HCT116 (cell line): ENCODE measurements around the gene RPAIN. TPM values are rescaled to one million over a fixed set of nuclear protein-coding genes. Genes with fewer than 3 reads are reported as not detected.

Experiments
- ATAC-seq: fragments of 200-7000 bp; cut with Tn5 transposase; 2 replicates; pipeline ENCODE4 v1.9.1; 2020; ENCODE audit warnings: mild to moderate bottlenecking, moderate library complexity
- BruUV-seq: library from RNA; stranded (reverse); fragments of 400-500 nt; replicated peaks from 2 replicates; lab custom pipeline; 2021; lab: Mats Ljungman, UMichigan
- CTCF ChIA-PET: fragments of 300-600 bp; sonication (Branson Sonifier 250); formaldehyde crosslinking; loops from one replicate; lab custom pipeline; 2021; ENCODE audit warnings: antibody characterized with exemption; lab: Charles Lee
- POLR2A ChIA-PET: fragments of 300-600, 350-600 bp; sonication (Branson Sonifier 250); formaldehyde crosslinking; loops from one replicate; lab custom pipeline; 2021; ENCODE audit warnings: antibody characterized with exemption; lab: Charles Lee
- RAD21 ChIA-PET, 2 experiments: fragments of 300-600 bp; sonication (Branson Sonifier 250); formaldehyde crosslinking; loops; one replicate each; lab custom pipeline; 2023; ENCODE audit warnings: low total read pairs in 2 of 2; ENCODE audit not compliant: uncharacterized antibody in 2 of 2, unreplicated experiment in 2 of 2, low non-redundant PET in 1 of 2; lab: Charles Lee
- DNase-seq: peaks from one replicate; pipeline ENCODE4 v3.0.0-alpha.2; 2010; ENCODE audit warnings: low read depth, low spot score
- H2AFZ ChIP-seq: fragments of 200-600 bp; shearing (Covaris generic), sonication (generic); 2 replicates; pipeline ENCODE4 v1.6.1; 2017; ENCODE audit warnings: low read depth, mixed run types, mixed read lengths, antibody characterized with exemption, low read length; ENCODE audit not compliant: poor library complexity, severe bottlenecking
- H3K27ac ChIP-seq: 2 replicates; pipeline ENCODE4 v1.5.1; 2012; ENCODE audit warnings: low read depth, low read length
- H3K27me3 ChIP-seq: fragments of 200-600 bp; sonication (generic); 2 replicates; pipeline ENCODE4 v1.6.1; 2016; ENCODE audit warnings: mixed run types, low read length, mixed read lengths; ENCODE audit not compliant: insufficient read depth
- H3K36me3 ChIP-seq, 2 experiments: fragments of 200-500 bp in 1 of 2; fragments of 200-600 bp in 1 of 2; sonication (Bioruptor generic) in 1 of 2; sonication (generic) in 1 of 2; 2 replicates each; pipeline versions ENCODE4 v1.5.1 to v1.6.1; 2014 to 2016; ENCODE audit warnings: low read length in 2 of 2, inconsistent platforms in 1 of 2, mixed read lengths in 1 of 2, mixed run types in 1 of 2; ENCODE audit not compliant: insufficient read depth in 2 of 2, control insufficient read depth in 1 of 2
- H3K4me1 ChIP-seq, 2 experiments: fragments of 200-600 bp in 1 of 2; sonication (generic) in 1 of 2; 2 replicates each; pipeline versions ENCODE4 v1.5.1 to v1.6.1; 2012 to 2017; ENCODE audit warnings: low read length in 2 of 2, inconsistent platforms in 1 of 2, mild to moderate bottlenecking in 1 of 2, mixed read lengths in 1 of 2, mixed run types in 1 of 2, moderate library complexity in 1 of 2; ENCODE audit not compliant: insufficient read depth in 2 of 2, control insufficient read depth in 1 of 2
- H3K4me2 ChIP-seq: fragments of 200-600 bp; sonication (generic); 2 replicates; pipeline ENCODE4 v1.6.1; 2017; ENCODE audit warnings: mixed run types, low read length, mixed read lengths
- H3K4me3 ChIP-seq, 2 experiments: fragments of 200-600 bp in 1 of 2; sonication (generic) in 1 of 2; replicated peaks in 1 of 2; 2 replicates each; pipeline ENCODE4 v1.5.1; 2011 to 2016; ENCODE audit warnings: low read length in 2 of 2, control low read depth in 1 of 2, low read depth in 1 of 2, mild to moderate bottlenecking in 1 of 2, mixed read lengths in 1 of 2, mixed run types in 1 of 2
- H3K79me2 ChIP-seq: fragments of 200-600 bp; sonication (generic); 2 replicates; pipeline ENCODE4 v1.6.1; 2017; ENCODE audit warnings: mild to moderate bottlenecking, mixed run types, low read length, moderate library complexity, mixed read lengths; ENCODE audit not compliant: insufficient read depth
- H3K9ac ChIP-seq: fragments of 200-600 bp; sonication (generic); 2 replicates; pipeline ENCODE4 v1.6.1; 2016; ENCODE audit warnings: low read length, mixed read lengths
- H3K9me2 ChIP-seq: fragments of 200-600 bp; sonication (generic), shearing (Covaris generic); 2 replicates; pipeline ENCODE4 v1.6.1; 2017; ENCODE audit warnings: mixed run types, mild to moderate bottlenecking, moderate library complexity; ENCODE audit not compliant: insufficient read depth
- H3K9me3 ChIP-seq, 2 experiments: fragments of 200-500 bp in 1 of 2; fragments of 200-600 bp in 1 of 2; sonication (Bioruptor generic) in 1 of 2; sonication (generic) in 1 of 2; 2 replicates each; pipeline ENCODE4 v1.6.1; 2014 to 2017; ENCODE audit warnings: low read length in 2 of 2, mixed read lengths in 2 of 2, inconsistent platforms in 1 of 2, low read depth in 1 of 2, mild to moderate bottlenecking in 1 of 2, mixed run types in 1 of 2, moderate library complexity in 1 of 2; ENCODE audit not compliant: control insufficient read depth in 1 of 2, insufficient read depth in 1 of 2
- H4K20me1 ChIP-seq: fragments of 200-600 bp; sonication (generic), shearing (Covaris generic); 2 replicates; pipeline ENCODE4 v1.6.1; 2017; ENCODE audit warnings: mixed run types, mild to moderate bottlenecking, moderate library complexity; ENCODE audit not compliant: insufficient read depth
- CBX3 ChIP-seq: IDR thresholded peaks from 2 replicates; pipeline ENCODE4 v1.6.1; 2012; ENCODE audit warnings: low read depth
- CEBPB ChIP-seq: IDR thresholded peaks from 2 replicates; pipeline ENCODE4 v1.6.1; 2012; ENCODE audit warnings: low read depth
- EGR1 ChIP-seq: IDR thresholded peaks from 2 replicates; pipeline ENCODE4 v1.6.1; 2012; ENCODE audit warnings: low read depth
- ELF1 ChIP-seq: IDR thresholded peaks from 2 replicates; pipeline ENCODE4 v1.6.1; 2012; ENCODE audit warnings: low read depth, borderline replicate concordance
- EZH2 ChIP-seq: fragments of 200-600 bp; sonication (generic); IDR thresholded peaks from 2 replicates; pipeline ENCODE4 v1.6.1; 2017; ENCODE audit warnings: antibody characterized with exemption, mixed run types
- EZH2phosphoT487 ChIP-seq: fragments of 200-600 bp; IDR thresholded peaks from 2 replicates; pipeline ENCODE4 v1.6.1; 2018; ENCODE audit warnings: antibody characterized with exemption, borderline replicate concordance
- JUND ChIP-seq: IDR thresholded peaks from 2 replicates; pipeline ENCODE4 v1.6.1; 2012
- POLR2A ChIP-seq: IDR thresholded peaks from 2 replicates; pipeline ENCODE4 v1.7.0; 2011; ENCODE audit warnings: borderline replicate concordance; ENCODE audit not compliant: insufficient read depth, insufficient read length; ENCODE audit errors: extremely low read depth
- POLR2AphosphoS5 ChIP-seq: IDR thresholded peaks from 2 replicates; pipeline ENCODE4 v1.6.1; 2011; ENCODE audit warnings: mild to moderate bottlenecking, low read depth, low read length, moderate library complexity
- SIN3A ChIP-seq: IDR thresholded peaks from 2 replicates; pipeline ENCODE4 v1.6.1; 2012; ENCODE audit warnings: low read depth
- SP1 ChIP-seq: IDR thresholded peaks from 2 replicates; pipeline ENCODE4 v1.6.1; 2012; ENCODE audit warnings: low read depth
- SRF ChIP-seq: IDR thresholded peaks from 2 replicates; pipeline ENCODE4 v1.6.1; 2012; ENCODE audit warnings: low read depth
- TCF7L2 ChIP-seq: IDR thresholded peaks from 2 replicates; pipeline ENCODE4 v1.7.0; 2011; ENCODE audit warnings: borderline replicate concordance, inconsistent platforms; ENCODE audit not compliant: insufficient read depth, insufficient read length; ENCODE audit errors: extremely low read depth
- YY1 ChIP-seq: IDR thresholded peaks from 2 replicates; pipeline ENCODE4 v1.6.1; 2011; ENCODE audit warnings: low read length, low read depth, moderate library complexity, mild to moderate bottlenecking; ENCODE audit not compliant: insufficient replicate concordance; ENCODE audit errors: extremely low read depth
- ZNF274 ChIP-seq: fragments of 200-500 bp; sonication (Bioruptor generic); IDR thresholded peaks from 2 replicates; pipeline ENCODE4 v1.6.1; 2014; ENCODE audit warnings: mild to moderate bottlenecking, low read depth, low read length, inconsistent platforms
- intact Hi-C: fragments of 100-400 bp; cut with micrococcal nuclease; formaldehyde crosslinking; loops from 2 replicates; pipeline ENCODE4 v1.10.0; 2022
- total RNA-seq: library from RNA; stranded (reverse); gene quantifications from one replicate; pipeline ENCODE4 v1.2.1, GENCODE V29; 2021; ENCODE audit not compliant: unreplicated experiment
- TF ChIP-seq, protein P1 (sequence below): IDR thresholded peaks from 2 replicates; pipeline ENCODE4 v1.6.1; 2012
- TF ChIP-seq, protein P2 (sequence below): IDR thresholded peaks from 2 replicates; pipeline ENCODE4 v1.6.1; 2011; ENCODE audit warnings: mild to moderate bottlenecking, low read length, moderate library complexity; ENCODE audit not compliant: insufficient replicate concordance; ENCODE audit errors: extremely low read depth
- TF ChIP-seq, protein P3 (sequence below), 3 experiments: fragments of 200-600 bp in 1 of 3; sonication (generic) in 1 of 3; IDR thresholded peaks in 2 of 3; conservative IDR thresholded peaks in 1 of 3; 2 replicates each; pipeline ENCODE4 v1.5.1; 2012 to 2017; ENCODE audit warnings: low read depth in 2 of 3, low read length in 2 of 3, antibody characterized with exemption in 1 of 3, borderline replicate concordance in 1 of 3, control low read depth in 1 of 3, mild to moderate bottlenecking in 1 of 3, mixed read lengths in 1 of 3, mixed run types in 1 of 3, moderate library complexity in 1 of 3; ENCODE audit not compliant: insufficient read depth in 1 of 3
- TF ChIP-seq, protein P4 (sequence below): IDR thresholded peaks from 2 replicates; pipeline ENCODE4 v1.6.1; 2012

RPAIN gene
- total RNA-seq, 1 experiment from 2014 or later: 67.9 TPM

DNA sequence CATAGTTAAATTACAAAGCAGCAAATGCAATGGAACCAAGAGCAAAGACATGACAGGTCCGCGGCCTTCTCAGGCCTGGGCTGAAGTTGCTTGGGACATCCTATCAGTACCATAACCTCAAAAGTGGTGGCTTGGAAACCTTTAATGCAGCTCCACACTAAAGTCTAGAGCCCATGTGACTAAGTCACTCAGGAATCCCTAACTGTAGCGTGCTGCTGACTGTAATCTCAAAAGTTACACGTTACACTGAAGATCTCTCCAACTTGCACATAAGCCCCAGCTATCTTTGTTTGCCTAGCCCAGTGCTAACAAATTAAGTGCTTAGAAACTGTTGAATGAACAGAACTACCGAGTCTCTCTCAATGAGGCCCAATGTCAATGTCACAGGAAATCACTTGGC, 28.3 kb upstream of the RPAIN start:
- Histone ChIP-seq H3K9ac (no peak overlapping the region), H3K27ac (no peak overlapping the region), H3K27me3 (no peaks in the 10 kb centered on the region), H3K4me2 (no peak overlapping the region), H3K9me3 (no peaks in the 10 kb centered on the region), H3K9me2 (no peaks in the 10 kb centered on the region), H3K4me1 (no peaks in the 10 kb centered on the region), H3K36me3 (peaks cover 51 to 54% of the 10 kb centered on the region in 2 experiments), H4K20me1 (0 out of 2 replicates have a peak, but pooled peaks cover 4% of the 10 kb centered on the region), H3K79me2 (0 out of 2 replicates have a peak, but pooled peaks cover 3% of the 10 kb centered on the region), H2AFZ (no peak overlapping the region), H3K4me3 (no peak overlapping the region)
- TF ChIP-seq, protein P1, sequence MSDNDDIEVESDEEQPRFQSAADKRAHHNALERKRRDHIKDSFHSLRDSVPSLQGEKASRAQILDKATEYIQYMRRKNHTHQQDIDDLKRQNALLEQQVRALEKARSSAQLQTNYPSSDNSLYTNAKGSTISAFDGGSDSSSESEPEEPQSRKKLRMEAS: no peak
- TF ChIP-seq EZH2phosphoT487 (no peak), ELF1 (no peak), POLR2AphosphoS5 (no peak), YY1 (no peak), SRF (no peak), JUND (no peak), CEBPB (no peak), SP1 (no peak), CBX3 (no peak), SIN3A (no peak), ZNF274 (no peak), EZH2 (no peak), POLR2A (no peak), TCF7L2 (no peak), EGR1 (no peak)
- TF ChIP-seq, protein P2, sequence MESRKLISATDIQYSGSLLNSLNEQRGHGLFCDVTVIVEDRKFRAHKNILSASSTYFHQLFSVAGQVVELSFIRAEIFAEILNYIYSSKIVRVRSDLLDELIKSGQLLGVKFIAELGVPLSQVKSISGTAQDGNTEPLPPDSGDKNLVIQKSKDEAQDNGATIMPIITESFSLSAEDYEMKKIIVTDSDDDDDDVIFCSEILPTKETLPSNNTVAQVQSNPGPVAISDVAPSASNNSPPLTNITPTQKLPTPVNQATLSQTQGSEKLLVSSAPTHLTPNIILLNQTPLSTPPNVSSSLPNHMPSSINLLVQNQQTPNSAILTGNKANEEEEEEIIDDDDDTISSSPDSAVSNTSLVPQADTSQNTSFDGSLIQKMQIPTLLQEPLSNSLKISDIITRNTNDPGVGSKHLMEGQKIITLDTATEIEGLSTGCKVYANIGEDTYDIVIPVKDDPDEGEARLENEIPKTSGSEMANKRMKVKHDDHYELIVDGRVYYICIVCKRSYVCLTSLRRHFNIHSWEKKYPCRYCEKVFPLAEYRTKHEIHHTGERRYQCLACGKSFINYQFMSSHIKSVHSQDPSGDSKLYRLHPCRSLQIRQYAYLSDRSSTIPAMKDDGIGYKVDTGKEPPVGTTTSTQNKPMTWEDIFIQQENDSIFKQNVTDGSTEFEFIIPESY: no peak
- TF ChIP-seq, protein P3, sequence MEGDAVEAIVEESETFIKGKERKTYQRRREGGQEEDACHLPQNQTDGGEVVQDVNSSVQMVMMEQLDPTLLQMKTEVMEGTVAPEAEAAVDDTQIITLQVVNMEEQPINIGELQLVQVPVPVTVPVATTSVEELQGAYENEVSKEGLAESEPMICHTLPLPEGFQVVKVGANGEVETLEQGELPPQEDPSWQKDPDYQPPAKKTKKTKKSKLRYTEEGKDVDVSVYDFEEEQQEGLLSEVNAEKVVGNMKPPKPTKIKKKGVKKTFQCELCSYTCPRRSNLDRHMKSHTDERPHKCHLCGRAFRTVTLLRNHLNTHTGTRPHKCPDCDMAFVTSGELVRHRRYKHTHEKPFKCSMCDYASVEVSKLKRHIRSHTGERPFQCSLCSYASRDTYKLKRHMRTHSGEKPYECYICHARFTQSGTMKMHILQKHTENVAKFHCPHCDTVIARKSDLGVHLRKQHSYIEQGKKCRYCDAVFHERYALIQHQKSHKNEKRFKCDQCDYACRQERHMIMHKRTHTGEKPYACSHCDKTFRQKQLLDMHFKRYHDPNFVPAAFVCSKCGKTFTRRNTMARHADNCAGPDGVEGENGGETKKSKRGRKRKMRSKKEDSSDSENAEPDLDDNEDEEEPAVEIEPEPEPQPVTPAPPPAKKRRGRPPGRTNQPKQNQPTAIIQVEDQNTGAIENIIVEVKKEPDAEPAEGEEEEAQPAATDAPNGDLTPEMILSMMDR (IDR thresholded peaks at IDR 0.05 in 2 of 3, conservative IDR thresholded peaks at IDR 0.05 in 1 of 3; ENCODE audit: borderline replicate concordance in 1 of 3, insufficient read depth in 1 of 3, low read depth in 2 of 3, low read length in 2 of 3): no peak
- TF ChIP-seq, protein P4, sequence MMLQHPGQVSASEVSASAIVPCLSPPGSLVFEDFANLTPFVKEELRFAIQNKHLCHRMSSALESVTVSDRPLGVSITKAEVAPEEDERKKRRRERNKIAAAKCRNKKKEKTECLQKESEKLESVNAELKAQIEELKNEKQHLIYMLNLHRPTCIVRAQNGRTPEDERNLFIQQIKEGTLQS: no peak
- ChIA-PET POLR2A (interaction anchor here (1.6 kb wide), 1 partner anchor 13 kb away, joined by 4 read pairs; no protein-coding TSS in a partner anchor), RAD21 (no interaction called here), CTCF (no interaction called here)
- DNase-seq (no peak), ATAC-seq (no peak)
- no TSS peak for BruUV-seq
- intact Hi-C loops: no loop called here
